Stimulated activated CD4-positive, alpha-beta T cell treated with anti-CD3 and anti-CD28 coated beads, Interleukin-4, amount 100 ng/mL, for 48 hours (primary cell): Measurements from ENCODE around the gene POLR1A.

Experiments
- DNase-seq, 2 donors: peaks; one replicate each; pipeline ENCODE4 v3.0.0-alpha.2; 2020; ENCODE audit warnings: low read depth in 2 of 2

The POLR1A gene

GRCh38 chr2:86105252-86105968 lies at the start of gene POLR1A:
Gene POLR1A (minus strand): TSS chr2:86105886. CDS start chr2:86105776, 110 bp downstream.
- peak; percentile 58 to 73 for DNase-seq

- DNase-seq = no peak
Measured at GRCh38 chr2:86150502-86150901, 44.8 kb upstream of the POLR1A start.

- no peak for DNase-seq
Measured at GRCh38 chr2:86147793-86148192, 42.1 kb upstream of the POLR1A start.

GRCh38 chr2:86143926-86144685 lies 38.4 kb upstream of the POLR1A start:
- no peak for DNase-seq

- DNase-seq = no peak
Measured at GRCh38 chr2:86143307-86143706, 37.6 kb upstream of the POLR1A start.

GRCh38 chr2:86142436-86143257 lies 37.0 kb upstream of the POLR1A start:
- no peak for DNase-seq

- no peak for DNase-seq
Measured at GRCh38 chr2:86140969-86141392, 35.3 kb upstream of the POLR1A start.

- no peak for DNase-seq
Measured at GRCh38 chr2:86139981-86140380, 34.3 kb upstream of the POLR1A start.

- DNase-seq = no peak
Measured at GRCh38 chr2:86138736-86139625, 33.3 kb upstream of the POLR1A start.

GRCh38 chr2:86136141-86136540 lies 30.5 kb upstream of the POLR1A start:
- DNase-seq = no peak

GRCh38 chr2:86135653-86136052 lies 30.0 kb upstream of the POLR1A start:
- no peak for DNase-seq

- no peak for DNase-seq
Measured at GRCh38 chr2:86134709-86135108, 29.0 kb upstream of the POLR1A start.

GRCh38 chr2:86124683-86125082 lies 19.0 kb upstream of the POLR1A start:
- DNase-seq = no peak

- DNase-seq = no peak
Measured at GRCh38 chr2:86123328-86123925, 17.7 kb upstream of the POLR1A start.

GRCh38 chr2:86118130-86118529 lies 12.4 kb upstream of the POLR1A start:
- DNase-seq = no peak

- no peak for DNase-seq
Measured at GRCh38 chr2:86107031-86107430, 1.3 kb upstream of the POLR1A start.

GRCh38 chr2:86105969-86106945 lies 571 bp upstream of the POLR1A start, which contains the start of gene PTCD3:
Gene PTCD3 (plus strand): TSS chr2:86106235. CDS start chr2:86106248, 13 bp downstream.
- peak; percentile 89 to 96 for DNase-seq

GRCh38 chr2:86102157-86102556 lies 3.5 kb downstream of the POLR1A start:
- no peak for DNase-seq

GRCh38 chr2:86097913-86098312 lies 7.8 kb downstream of the POLR1A start:
- no peak for DNase-seq
